CD4-positive, alpha-beta T cell treated with Interleukin-17A for 4 hours (primary cell): ENCODE measurements around the gene ACOT13.
"Not testable (repeated sequence)": the region's sequence is repeated elsewhere in the genome, so short reads cannot be mapped to it uniquely, and the experiment has no call there.

ENCODE experiments used
- DNase-seq: peaks from one replicate; pipeline ENCODE4 v3.0.0-alpha.2; 2020; ENCODE audit warnings: mixed read lengths

ACOT13 gene

GRCh38 chr6:24663189-24663588, 3.7 kb upstream of the ACOT13 start:
- DNase-seq, result no peak

GRCh38 chr6:24664046-24664987, 2.6 kb upstream of the ACOT13 start:
- DNase-seq, result no peak

- peak; percentile 63 for DNase-seq
Measured at GRCh38 chr6:24666097-24666640, 708 bp upstream of the ACOT13 start.

GRCh38 chr6:24667378-24667803, 514 bp downstream of the ACOT13 start:
- DNase-seq, result peak; percentile 7

- DNase-seq, result not testable (repeated sequence)
Measured at GRCh38 chr6:24668066-24668996, 1.5 kb downstream of the ACOT13 start.

- DNase-seq, result no peak
Measured at GRCh38 chr6:24668997-24669361, 2.1 kb downstream of the ACOT13 start.

GRCh38 chr6:24670492-24670891, 3.6 kb downstream of the ACOT13 start:
- DNase-seq, result not testable (repeated sequence)

- DNase-seq, result not testable (repeated sequence)
Measured at GRCh38 chr6:24671077-24671476, 4.2 kb downstream of the ACOT13 start.

GRCh38 chr6:24672620-24673182, 5.8 kb downstream of the ACOT13 start:
- DNase-seq, result no peak

- no peak for DNase-seq
Measured at GRCh38 chr6:24673625-24674024, 6.7 kb downstream of the ACOT13 start.

- not testable (repeated sequence) for DNase-seq
Measured at GRCh38 chr6:24678792-24679352, 12.0 kb downstream of the ACOT13 start.

- no peak for DNase-seq
Measured at GRCh38 chr6:24680582-24680981, 13.7 kb downstream of the ACOT13 start.

GRCh38 chr6:24683297-24684296, 16.7 kb downstream of the ACOT13 start:
- DNase-seq, result no peak

- no peak for DNase-seq
Measured at GRCh38 chr6:24686408-24686807, 19.5 kb downstream of the ACOT13 start.

- DNase-seq, result no peak
Measured at GRCh38 chr6:24686946-24687345, 20.1 kb downstream of the ACOT13 start.

GRCh38 chr6:24689964-24690363, 23.1 kb downstream of the ACOT13 start:
- no peak for DNase-seq

- DNase-seq, result no peak
Measured at GRCh38 chr6:24690593-24690992, 23.7 kb downstream of the ACOT13 start.

GRCh38 chr6:24691550-24691949, 24.7 kb downstream of the ACOT13 start:
- no peak for DNase-seq

- no peak for DNase-seq
Measured at GRCh38 chr6:24692003-24692402, 25.1 kb downstream of the ACOT13 start.

- no peak for DNase-seq
Measured at GRCh38 chr6:24692415-24692814, 25.5 kb downstream of the ACOT13 start.
